ENCODE results near the gene GTF2F2.
A peak's percentile ranks its signal among the peaks of the same experiment; 100 is the strongest.

The GTF2F2 gene

GRCh38 chr13:45120967-45121831, 889 bp downstream of the GTF2F2 start:
- DNase-seq: no peak
- intact Hi-C loops (cut with DNase I): loop anchor here (5.0 kb wide), 2 partner anchors 69 to 204 kb away; no protein-coding TSS in a partner anchor

- no peak for DNase-seq
- intact Hi-C loops (cut with DNase I): loop anchor here (5.0 kb wide), 2 partner anchors 71 to 206 kb away; no protein-coding TSS in a partner anchor
Measured at GRCh38 chr13:45122941-45123340, 2.6 kb downstream of the GTF2F2 start.

DNA sequence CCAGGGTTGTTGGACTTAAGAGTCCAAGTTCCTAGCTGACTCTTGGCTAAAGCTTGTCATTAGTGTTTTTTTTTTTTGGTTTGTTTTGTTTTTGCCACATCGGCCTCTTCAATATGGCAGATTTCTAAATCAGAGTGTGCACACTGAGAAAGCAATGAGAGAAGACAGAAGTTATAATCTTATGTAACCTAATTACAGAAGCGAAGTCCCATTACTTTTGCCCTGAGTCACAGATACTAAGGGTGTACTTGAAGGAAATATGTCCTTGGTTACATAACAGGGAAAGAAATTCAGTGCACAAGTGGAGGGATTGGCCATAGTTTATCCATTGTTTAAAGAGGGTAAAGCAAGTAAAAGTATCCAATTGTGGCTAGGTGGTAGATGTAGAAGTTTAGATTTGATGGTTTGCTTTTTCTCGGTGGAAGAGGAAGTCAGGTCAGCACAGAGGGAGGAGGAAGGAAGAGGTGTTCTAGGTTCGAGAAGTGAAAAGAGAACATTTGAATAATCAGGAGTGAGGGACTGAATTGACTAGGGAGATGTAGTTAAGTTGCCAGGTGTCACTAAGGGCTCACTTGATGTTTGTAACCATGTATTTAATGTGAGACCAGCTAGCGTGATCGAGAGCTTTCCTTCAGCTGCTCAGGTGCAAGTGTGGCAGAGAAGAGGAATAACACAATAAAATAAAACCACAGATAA, 12.2 kb downstream of the GTF2F2 start:
- intact Hi-C loops (cut with DNase I): no loop called here

DNA sequence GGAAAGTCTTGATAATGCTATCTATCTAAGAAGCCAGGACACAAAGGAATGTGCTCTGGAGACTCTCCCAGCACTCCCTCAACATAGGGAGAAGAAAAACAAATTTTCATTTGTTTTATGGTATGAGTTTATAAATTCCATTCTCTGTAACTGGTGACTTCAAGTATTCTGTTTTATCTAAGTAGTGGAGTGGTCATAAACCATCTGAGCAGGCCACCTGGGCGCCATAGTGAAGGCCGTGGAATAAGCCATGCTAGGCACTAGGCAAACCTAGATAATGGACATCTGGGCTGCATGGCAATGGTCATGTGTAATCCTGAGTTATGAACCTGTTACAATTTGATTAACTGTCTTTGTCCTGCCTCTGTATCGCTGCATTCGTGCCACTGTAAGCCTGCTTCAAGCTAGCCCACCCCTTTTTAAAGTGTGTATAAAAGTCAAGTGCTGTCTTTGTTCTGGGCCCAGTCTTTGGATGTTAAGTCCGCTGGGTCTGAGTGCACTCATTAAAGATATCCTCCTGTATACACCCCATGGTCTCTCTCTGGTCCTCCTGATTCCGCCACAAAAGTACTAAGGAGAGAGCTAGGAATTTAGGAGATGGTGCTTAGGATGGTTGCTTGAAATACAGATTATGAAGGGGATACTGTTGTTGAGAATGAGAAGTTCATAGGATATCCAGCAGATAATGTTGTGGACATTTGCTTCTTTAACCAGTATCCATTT, 13.2 kb downstream of the GTF2F2 start:
- no peak for DNase-seq
- intact Hi-C loops (cut with DNase I): no loop called here

More for the DNA sequence above, 12.2 kb downstream of the GTF2F2 start:
- no peak for DNase-seq

DNA sequence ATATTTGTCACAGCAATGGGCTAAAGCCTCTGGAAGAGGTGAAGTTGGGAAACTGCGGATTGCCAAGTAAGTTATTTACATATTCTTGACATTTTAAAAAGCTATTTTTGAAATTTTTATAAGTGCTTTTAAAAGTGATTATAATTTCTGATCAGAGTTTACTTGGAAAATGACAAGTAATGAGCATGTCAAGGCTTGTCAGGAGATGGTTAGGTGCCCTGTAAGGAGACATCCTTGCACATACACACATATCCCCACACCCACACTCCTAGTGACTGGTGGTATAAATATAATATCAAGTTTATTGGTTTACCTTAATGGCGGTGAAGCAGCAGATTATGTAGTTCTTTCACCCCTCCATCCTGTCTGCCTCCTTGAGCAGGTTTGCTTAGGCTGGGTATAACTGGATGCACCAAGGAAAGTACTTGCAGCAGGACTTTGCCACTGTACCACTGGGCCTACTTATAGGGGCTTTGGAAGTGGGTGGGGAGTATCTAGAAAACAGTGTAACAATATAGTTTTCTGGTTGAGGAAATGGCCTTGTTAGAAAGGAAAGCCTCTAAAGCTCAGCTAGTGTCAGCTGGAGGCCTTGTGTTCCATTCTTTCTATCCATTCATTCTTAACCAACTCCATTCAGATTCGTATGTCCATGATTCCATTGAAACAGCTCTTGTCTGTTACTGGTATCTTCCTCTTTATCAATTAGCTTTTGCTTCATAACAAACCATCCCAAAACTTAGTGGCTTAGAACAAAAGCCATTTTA, 16.6 kb downstream of the GTF2F2 start:
- no peak for DNase-seq
- intact Hi-C loops (cut with DNase I): no loop called here

DNA sequence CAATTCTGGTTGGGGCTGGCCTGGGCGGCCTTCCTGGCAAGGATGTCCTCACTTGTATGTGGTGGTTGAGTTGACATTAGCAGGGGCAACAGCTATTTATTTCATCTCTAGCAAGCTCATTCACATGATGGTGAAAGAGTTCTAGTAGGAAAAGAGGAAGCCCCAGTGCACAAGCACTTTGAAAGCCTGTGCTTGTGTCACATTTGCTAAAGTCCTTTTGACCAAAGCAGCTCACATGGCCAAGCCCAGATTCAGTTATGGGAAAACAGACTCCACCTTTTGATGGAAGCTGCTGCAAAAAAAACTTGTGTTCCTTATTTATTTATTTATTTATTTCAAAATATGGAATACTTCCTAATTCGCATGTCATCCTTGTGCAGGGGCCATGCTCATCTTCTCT, 17.2 kb downstream of the GTF2F2 start:
- no peak for DNase-seq
- intact Hi-C loops (cut with DNase I): no loop called here

DNA sequence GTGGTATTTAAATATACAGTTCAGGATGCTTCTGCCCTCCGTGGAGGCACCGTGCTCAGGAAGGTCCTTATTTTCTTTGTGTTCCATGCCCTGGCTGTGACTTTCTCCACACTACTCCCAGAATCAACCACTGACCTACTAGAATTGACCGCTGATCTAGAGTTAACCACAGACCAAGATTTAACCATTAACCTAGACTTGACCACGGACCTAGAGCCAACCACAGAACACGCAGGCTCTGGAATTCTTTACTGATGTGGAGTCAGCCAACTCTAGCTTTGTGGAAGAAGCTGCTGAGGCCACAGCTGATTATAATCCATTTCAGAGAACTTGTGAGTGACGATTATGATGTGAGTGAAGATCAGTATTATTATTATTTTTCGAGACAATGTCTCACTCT, 18.0 kb downstream of the GTF2F2 start:
- intact Hi-C loops (cut with DNase I): no loop called here
- no peak for DNase-seq

DNA sequence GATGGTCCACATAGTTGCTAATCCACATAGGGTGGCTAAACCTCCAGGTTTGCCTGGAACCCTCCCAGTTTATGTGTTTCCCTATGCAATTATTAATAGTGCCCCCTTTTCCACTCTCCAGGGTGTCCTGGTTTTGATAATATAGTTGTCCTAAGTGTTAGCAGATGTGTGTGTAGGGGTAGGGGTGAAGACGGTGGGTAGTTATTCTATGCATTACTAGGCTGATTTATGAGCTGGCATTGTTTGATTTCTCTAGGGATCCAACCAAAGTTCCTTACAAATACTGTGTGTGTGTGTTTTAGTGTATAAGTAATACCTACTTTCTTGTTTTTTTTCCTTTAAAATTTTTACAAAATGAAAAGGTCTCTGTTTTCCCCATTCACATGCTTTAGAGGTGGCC, 21.1 kb downstream of the GTF2F2 start:
- DNase-seq: no peak
- intact Hi-C loops (cut with DNase I): no loop called here

DNA sequence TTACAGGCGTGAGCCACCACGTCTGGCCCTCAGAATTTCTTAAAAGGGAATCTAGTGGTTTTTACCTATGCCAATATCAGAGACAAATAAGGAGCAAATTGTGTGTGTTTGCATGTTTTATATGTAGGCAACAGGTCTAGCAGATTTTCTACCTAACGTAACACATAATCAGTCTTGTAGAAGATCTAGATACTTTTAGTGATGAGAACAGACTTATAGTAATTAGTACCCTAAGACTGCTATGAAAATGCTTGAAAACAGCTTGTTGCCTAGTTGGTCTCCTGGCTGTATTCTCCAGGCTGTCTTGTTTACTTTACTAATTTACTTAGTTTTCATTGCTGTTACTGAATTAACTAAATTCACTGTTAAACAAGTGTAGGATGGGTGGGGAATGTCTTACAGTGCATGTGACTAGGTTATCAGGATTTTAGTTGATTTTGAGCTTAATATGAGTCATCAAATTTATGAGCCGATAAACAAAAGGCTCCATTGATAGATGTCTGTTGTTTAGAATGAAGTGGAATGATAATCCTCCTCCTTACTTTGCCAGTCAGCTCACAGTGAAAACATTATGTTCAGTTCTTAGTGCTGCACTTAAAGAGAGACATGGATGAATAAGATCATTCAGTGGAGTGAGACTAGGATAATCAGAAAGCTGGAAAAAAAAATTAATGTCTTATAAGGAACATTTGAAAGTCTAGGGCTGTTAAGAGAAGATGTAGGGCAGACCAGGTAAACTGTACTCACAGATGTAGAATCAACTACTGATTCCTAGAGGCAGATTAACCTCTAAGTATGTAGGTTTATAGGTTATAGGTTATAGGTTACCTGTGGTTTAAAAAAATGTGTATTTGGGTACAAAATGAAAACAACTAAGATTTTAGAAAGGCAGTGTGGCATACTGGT, 22.4 kb downstream of the GTF2F2 start:
- intact Hi-C loops (cut with DNase I): no loop called here
- no peak for DNase-seq

DNA sequence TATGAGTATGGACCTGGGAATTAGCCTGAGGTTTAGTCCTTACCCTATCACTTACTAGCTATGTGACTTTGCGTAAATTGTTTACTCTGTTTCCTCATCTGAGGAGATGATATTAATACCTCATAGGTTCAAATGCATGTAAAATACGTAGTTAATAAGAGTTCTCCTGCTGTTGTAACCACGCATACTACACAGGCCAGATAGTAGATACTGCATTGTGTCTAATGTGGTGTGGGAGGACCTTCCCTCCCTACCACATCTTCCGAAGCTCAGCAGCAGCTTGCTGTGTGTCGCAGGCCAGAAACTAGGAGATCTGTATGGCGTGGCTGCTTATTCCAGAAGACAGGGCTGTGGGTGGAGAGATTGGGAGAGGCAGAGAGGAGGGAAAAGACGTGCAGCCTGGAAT, 23.0 kb downstream of the GTF2F2 start:
- DNase-seq: peak in 5 of 10 donors; percentile 29 to 90 (median 33)
- intact Hi-C loops (cut with DNase I): no loop called here

DNA sequence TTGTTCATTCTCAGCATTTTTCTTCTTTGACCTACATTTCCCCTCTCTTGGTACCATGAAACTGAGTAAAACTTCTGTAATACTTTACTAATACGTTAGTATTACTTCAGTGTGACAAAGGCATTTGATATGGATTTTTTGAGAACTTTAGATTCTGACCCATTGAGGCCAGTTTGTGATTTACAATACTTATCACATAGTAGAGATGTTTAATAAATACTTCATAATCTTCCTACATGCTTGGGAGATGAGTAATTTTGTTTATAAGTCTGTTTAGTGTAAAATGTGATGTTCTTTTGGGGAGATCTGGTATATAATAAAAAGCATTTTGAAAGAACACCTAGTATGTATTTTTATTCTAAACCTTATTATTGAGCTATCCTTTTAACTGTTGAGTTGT, 29.7 kb downstream of the GTF2F2 start:
- intact Hi-C loops (cut with DNase I): no loop called here
- no peak for DNase-seq

GRCh38 chr13:45156565-45157361, 36.5 kb downstream of the GTF2F2 start:
- DNase-seq: no peak
- intact Hi-C loops (cut with DNase I): no loop called here

- intact Hi-C loops (cut with DNase I): no loop called here
- DNase-seq: no peak
Measured at GRCh38 chr13:45162194-45162593, 41.9 kb downstream of the GTF2F2 start.

GRCh38 chr13:45162821-45163220, 42.5 kb downstream of the GTF2F2 start:
- no peak for DNase-seq
- intact Hi-C loops (cut with DNase I): no loop called here

DNA sequence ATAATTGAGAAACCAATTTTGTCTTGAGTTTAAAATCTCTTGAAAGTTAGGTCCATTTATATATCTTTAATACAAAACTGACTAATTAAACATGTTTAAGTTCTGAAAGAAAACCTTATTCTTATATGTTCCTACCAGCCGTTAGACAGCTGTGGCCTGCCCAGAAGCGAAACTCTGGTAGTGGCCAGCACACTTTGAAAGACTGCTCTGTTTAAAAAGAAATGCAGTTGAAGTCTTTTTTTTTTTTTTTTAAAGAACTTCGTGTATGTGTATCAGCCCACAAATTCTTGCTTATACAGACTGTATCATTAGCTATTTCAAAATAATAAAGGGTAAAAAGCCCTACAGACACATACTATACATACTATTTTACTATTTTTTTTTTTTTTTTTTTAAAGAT, 46.5 kb downstream of the GTF2F2 start:
- intact Hi-C loops (cut with DNase I): no loop called here
- no peak for DNase-seq

GRCh38 chr13:45167611-45168554, 47.6 kb downstream of the GTF2F2 start:
- intact Hi-C loops (cut with DNase I): no loop called here
- DNase-seq: no peak

DNA sequence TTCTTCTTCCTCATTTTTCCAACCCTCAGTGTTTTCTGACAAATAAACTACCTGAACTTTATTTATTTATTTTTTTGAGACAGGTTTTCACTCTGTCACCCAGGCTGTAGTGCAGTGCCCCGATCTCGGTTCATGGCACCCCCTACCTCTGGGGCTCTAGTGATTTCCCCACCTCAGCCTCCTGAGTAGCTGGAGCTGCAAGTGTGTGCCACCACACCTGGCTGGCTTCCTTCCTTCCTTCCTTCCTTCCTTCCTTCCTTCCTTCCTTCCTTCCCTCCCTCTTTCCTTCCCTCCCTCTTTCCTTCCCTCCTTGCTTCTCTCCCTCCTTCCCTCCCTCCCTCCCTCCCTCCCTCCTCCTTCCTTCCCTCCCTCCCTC, 48.2 kb downstream of the GTF2F2 start:
- intact Hi-C loops (cut with DNase I): no loop called here
- no peak for DNase-seq

DNA sequence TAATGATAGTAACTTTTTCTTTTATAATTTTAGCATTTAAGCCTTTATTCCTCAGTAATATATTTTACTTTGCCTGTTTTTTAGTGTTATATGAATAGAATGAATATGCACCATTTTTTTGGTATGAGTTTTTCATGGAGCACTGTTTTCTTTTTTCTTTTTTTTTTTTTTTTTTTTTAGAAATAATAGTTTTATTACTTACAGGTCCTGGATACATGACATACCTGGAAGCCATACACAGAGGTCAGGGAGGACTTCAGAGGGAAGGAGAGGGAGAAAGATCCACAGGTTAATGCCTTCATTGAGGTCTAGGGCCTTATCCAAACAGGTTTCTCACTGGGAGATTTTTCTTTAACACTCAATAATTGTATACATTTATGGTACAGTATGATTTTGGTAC, 54.2 kb downstream of the GTF2F2 start:
- intact Hi-C loops (cut with DNase I): no loop called here
- DNase-seq: no peak

Measured in posterior cingulate gyrus (tissue), 11 donors.